ENCODE measurements around the gene TSPAN16.

DNA sequence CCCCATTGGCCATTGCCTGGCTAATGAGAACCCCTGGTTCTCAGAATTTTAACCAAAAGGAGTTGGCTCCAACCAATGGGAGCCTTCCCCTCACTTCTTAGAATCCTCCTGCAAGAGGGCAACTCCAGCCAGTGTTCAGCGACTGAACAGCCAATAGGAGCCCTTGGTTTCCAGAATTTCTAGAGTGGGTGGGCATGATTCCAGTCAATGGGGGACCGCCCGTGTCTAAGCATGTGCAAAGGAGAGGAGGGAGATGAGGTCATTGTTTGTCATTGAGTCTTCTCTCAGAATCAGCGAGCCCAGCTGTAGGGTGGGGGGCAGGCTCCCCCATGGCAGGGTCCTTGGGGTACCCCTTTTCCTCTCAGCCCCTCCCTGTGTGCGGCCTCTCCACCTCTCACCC is 69.0 kb downstream of the TSPAN16 start:
- TF ChIP-seq, protein P1, sequence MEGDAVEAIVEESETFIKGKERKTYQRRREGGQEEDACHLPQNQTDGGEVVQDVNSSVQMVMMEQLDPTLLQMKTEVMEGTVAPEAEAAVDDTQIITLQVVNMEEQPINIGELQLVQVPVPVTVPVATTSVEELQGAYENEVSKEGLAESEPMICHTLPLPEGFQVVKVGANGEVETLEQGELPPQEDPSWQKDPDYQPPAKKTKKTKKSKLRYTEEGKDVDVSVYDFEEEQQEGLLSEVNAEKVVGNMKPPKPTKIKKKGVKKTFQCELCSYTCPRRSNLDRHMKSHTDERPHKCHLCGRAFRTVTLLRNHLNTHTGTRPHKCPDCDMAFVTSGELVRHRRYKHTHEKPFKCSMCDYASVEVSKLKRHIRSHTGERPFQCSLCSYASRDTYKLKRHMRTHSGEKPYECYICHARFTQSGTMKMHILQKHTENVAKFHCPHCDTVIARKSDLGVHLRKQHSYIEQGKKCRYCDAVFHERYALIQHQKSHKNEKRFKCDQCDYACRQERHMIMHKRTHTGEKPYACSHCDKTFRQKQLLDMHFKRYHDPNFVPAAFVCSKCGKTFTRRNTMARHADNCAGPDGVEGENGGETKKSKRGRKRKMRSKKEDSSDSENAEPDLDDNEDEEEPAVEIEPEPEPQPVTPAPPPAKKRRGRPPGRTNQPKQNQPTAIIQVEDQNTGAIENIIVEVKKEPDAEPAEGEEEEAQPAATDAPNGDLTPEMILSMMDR (tag by site-specific recombination; IDR thresholded peaks at IDR 0.05): no peak
- TF ChIP-seq, protein P2, sequence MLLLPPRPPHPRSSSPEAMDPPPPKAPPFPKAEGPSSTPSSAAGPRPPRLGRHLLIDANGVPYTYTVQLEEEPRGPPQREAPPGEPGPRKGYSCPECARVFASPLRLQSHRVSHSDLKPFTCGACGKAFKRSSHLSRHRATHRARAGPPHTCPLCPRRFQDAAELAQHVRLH (tag by site-specific recombination; IDR thresholded peaks at IDR 0.05): no peak
- TF ChIP-seq ZNF24 (tag by site-specific recombination; IDR thresholded peaks at IDR 0.05) (no peak), ZNF571 (tag by site-specific recombination; IDR thresholded peaks at IDR 0.05) (no peak), KLF8 (tag by site-specific recombination; IDR thresholded peaks at IDR 0.05) (no peak), ZNF501 (tag by site-specific recombination; IDR thresholded peaks at IDR 0.05) (no peak), ZBTB26 (tag by site-specific recombination; optimal IDR thresholded peaks at IDR 0.05) (no peak)
- TF ChIP-seq, protein P3, sequence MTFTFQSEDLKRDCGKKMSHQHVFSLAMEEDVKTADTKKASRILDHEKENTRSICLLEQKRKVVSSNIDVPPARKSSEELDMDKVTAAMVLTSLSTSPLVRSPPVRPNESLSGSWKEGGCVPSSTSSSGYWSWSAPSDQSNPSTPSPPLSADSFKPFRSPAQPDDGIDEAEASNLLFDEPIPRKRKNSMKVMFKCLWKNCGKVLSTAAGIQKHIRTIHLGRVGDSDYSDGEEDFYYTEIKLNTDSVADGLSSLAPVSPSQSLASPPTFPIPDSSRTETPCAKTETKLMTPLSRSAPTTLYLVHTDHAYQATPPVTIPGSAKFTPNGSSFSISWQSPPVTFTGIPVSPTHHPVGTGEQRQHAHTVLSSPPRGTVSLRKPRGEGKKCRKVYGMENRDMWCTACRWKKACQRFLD (tag by site-specific recombination; IDR thresholded peaks at IDR 0.05): no peak
- TF ChIP-seq, protein P4, sequence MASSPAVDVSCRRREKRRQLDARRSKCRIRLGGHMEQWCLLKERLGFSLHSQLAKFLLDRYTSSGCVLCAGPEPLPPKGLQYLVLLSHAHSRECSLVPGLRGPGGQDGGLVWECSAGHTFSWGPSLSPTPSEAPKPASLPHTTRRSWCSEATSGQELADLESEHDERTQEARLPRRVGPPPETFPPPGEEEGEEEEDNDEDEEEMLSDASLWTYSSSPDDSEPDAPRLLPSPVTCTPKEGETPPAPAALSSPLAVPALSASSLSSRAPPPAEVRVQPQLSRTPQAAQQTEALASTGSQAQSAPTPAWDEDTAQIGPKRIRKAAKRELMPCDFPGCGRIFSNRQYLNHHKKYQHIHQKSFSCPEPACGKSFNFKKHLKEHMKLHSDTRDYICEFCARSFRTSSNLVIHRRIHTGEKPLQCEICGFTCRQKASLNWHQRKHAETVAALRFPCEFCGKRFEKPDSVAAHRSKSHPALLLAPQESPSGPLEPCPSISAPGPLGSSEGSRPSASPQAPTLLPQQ (tag by site-specific recombination; IDR thresholded peaks at IDR 0.05): 0 out of 2 replicates have a peak, but pooled peaks have one; percentile 31
